Measurements from ENCODE around the gene ROBO1.
"Not testable (repeated sequence)": the region's sequence is repeated elsewhere in the genome, so short reads cannot be mapped to it uniquely, and the experiment has no call there.

DNA sequence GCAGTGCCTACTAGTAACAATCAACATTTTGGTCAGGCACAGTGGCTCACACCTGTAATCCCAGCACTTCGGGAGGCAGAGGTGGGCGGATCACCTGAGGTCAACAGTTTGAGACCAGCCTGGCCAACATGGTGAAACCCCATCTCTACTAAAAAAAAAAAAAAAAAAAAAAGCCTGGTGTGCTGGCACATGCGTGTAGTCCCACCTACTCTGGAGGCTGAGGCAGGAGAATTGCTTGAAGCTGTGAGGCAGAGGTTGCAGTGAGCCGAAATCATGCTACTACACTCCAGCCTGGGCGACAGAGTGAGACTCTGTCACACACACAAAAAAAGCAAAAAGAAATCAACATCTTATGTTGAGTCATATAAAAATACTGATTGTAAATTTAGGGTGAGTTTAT is 1043.4 kb downstream of the ROBO1 start:
- not testable (repeated sequence) for TF ChIP-seq CTCF, POLR2A (IDR thresholded peaks at IDR 0.05)

All from thyroid gland (tissue), 4 donors.